ENCODE data around the gene ZFP1. TPM values are rescaled to one million over a fixed set of nuclear protein-coding genes. Genes with fewer than 3 reads are reported as not detected.
A peak's percentile ranks its signal among the peaks of the same experiment; 100 is the strongest.

Gene ZFP1
- polyA plus RNA-seq, 2 of the 4 experiments (the other 2 are of a cell fraction) = 14.4 to 16.1 TPM

DNA sequence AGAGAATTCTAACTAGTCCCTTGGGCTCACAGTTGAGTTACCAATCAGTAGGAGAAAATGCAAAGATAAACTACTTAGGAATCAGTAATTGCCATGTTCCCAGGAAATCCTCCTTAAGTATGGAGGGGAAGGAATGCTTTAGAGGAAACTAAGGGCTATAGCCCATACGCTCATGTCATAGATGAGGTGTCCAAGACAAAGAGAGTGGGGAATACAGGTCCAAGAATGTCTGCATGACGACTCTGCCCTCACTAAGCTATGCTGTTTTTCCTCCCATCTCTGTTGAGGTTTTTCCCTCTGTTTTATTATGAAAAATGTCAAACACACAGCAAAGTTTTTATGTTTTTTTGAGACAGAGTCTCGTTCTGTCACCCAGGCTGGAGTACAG is 47.7 kb upstream of the ZFP1 start:
- Histone ChIP-seq H3K4me2 (no peak overlapping the region), H3K4me1 (no peaks in the 10 kb centered on the region), H3K9me3 (no peaks in the 10 kb centered on the region), H3K4me3 (no peak overlapping the region), H3K27ac (0 out of 6 replicates have a peak overlapping the region, but pooled peaks of 1 of the 2 experiments have one; percentile 0)
- TF ChIP-seq FOSL2 (IDR thresholded peaks at IDR 0.05) = no peak
- TF ChIP-seq FOSL2 (CRISPR knock-in tag; IDR thresholded peaks at IDR 0.05) = no peak
- no peak for TF ChIP-seq JUNB (IDR thresholded peaks at IDR 0.05)
- TF ChIP-seq HOXB5 (CRISPR knock-in tag; IDR thresholded peaks at IDR 0.05) = no peak
- TF ChIP-seq, protein P1, sequence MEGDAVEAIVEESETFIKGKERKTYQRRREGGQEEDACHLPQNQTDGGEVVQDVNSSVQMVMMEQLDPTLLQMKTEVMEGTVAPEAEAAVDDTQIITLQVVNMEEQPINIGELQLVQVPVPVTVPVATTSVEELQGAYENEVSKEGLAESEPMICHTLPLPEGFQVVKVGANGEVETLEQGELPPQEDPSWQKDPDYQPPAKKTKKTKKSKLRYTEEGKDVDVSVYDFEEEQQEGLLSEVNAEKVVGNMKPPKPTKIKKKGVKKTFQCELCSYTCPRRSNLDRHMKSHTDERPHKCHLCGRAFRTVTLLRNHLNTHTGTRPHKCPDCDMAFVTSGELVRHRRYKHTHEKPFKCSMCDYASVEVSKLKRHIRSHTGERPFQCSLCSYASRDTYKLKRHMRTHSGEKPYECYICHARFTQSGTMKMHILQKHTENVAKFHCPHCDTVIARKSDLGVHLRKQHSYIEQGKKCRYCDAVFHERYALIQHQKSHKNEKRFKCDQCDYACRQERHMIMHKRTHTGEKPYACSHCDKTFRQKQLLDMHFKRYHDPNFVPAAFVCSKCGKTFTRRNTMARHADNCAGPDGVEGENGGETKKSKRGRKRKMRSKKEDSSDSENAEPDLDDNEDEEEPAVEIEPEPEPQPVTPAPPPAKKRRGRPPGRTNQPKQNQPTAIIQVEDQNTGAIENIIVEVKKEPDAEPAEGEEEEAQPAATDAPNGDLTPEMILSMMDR (IDR thresholded peaks at IDR 0.05) = no peak
- TF ChIP-seq HOXA7 (CRISPR knock-in tag; IDR thresholded peaks at IDR 0.05) = no peak
- TF ChIP-seq MAZ (IDR thresholded peaks at IDR 0.05; ENCODE audit: borderline replicate concordance, low read depth, low read length) = no peak
- TF ChIP-seq HES2 (IDR thresholded peaks at IDR 0.05) = no peak
- no peak for TF ChIP-seq RFX5 (IDR thresholded peaks at IDR 0.05)
- TF ChIP-seq ZNF302 (CRISPR knock-in tag; IDR thresholded peaks at IDR 0.05) = no peak
- TF ChIP-seq ZC3H11A (IDR thresholded peaks at IDR 0.05) = no peak
- TF ChIP-seq CHD2 (IDR thresholded peaks at IDR 0.05; ENCODE audit: low read length, partially characterized antibody) = no peak
- TF ChIP-seq PHF8 (IDR thresholded peaks at IDR 0.05; ENCODE audit: borderline replicate concordance, low read depth) = no peak
- TF ChIP-seq, protein P2, sequence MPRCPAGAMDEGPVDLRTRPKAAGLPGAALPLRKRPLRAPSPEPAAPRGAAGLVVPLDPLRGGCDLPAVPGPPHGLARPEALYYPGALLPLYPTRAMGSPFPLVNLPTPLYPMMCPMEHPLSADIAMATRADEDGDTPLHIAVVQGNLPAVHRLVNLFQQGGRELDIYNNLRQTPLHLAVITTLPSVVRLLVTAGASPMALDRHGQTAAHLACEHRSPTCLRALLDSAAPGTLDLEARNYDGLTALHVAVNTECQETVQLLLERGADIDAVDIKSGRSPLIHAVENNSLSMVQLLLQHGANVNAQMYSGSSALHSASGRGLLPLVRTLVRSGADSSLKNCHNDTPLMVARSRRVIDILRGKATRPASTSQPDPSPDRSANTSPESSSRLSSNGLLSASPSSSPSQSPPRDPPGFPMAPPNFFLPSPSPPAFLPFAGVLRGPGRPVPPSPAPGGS (IDR thresholded peaks at IDR 0.05) = no peak
- FAIRE-seq (no peak), DNase-seq (ENCODE audit: low read depth in 1 of 2, low spot score in 1 of 2) (no peak), ATAC-seq (no peak)
- ChIA-PET POLR2A (no interaction called here), CTCF (interaction anchor here (1.6 to 11.3 kb wide), 3 partner anchors 11 to 102 kb away, joined by 4 to 69 read pairs (median 13); partner anchors contain the start of gene ZNRF1)
- 88% methylated on average over 3 of the region's 3 CpGs for WGBS (ENCODE audit: missing lambda C conversion rate)

DNA sequence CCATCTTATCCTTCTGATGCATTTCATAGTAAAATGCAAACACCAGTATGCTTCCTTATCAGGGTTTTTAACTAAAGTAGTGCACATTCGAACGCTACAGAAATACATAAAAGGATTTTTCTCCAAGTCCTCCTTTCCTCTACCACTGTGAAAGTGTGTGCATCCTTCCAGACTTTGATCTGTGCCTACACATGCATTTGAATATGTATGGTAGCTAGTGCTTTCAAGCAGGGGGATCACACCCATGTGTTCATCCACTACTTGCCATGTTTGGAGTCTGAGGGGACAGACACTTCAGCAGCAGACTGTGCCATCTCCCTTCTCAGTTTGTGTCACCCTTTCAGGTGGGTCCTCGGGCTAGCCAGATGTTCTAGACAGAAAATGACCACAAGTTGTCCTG is 46.7 kb upstream of the ZFP1 start:
- H3K9me3 ChIP-seq = no peaks in the 10 kb centered on the region
- no peak for DNase-seq (ENCODE audit: low read depth in 1 of 2, low spot score in 1 of 2)
- no peak overlapping the region for H3K27ac ChIP-seq
- ChIA-PET POLR2A (no interaction called here), CTCF (interaction anchor here (1.6 to 11.3 kb wide), 3 partner anchors 10 to 103 kb away, joined by 4 to 69 read pairs (median 13); partner anchors contain the start of gene ZNRF1)
- no peak overlapping the region for H3K4me2 ChIP-seq
- WGBS (ENCODE audit: missing lambda C conversion rate) = 92% methylated on average over 3 of the region's 3 CpGs
- no peak overlapping the region for H3K4me3 ChIP-seq
- no peaks in the 10 kb centered on the region for H3K4me1 ChIP-seq
- ATAC-seq = no peak
- FAIRE-seq = no peak
- TF ChIP-seq ZFP36 (IDR thresholded peaks at IDR 0.05; ENCODE audit: borderline replicate concordance, partially characterized antibody) (no peak), HOXB5 (CRISPR knock-in tag; IDR thresholded peaks at IDR 0.05) (no peak), RAD21 (conservative IDR thresholded peaks at IDR 0.05 in 1 of 2, IDR thresholded peaks at IDR 0.05 in 1 of 2) (no peak), KDM1A (IDR thresholded peaks at IDR 0.05; ENCODE audit: low read depth) (no peak), CBX2 (IDR thresholded peaks at IDR 0.05; ENCODE audit: borderline replicate concordance, low read depth) (no peak), MAZ (IDR thresholded peaks at IDR 0.05; ENCODE audit: borderline replicate concordance, low read depth, low read length) (no peak), ZC3H11A (IDR thresholded peaks at IDR 0.05) (no peak), POLR2AphosphoS2 (conservative IDR thresholded peaks at IDR 0.05; ENCODE audit: low read length) (no peak), KDM5A (IDR thresholded peaks at IDR 0.05) (no peak), ELK1 (IDR thresholded peaks at IDR 0.05; ENCODE audit: low read depth, low read length) (no peak)
- TF ChIP-seq, protein P3, sequence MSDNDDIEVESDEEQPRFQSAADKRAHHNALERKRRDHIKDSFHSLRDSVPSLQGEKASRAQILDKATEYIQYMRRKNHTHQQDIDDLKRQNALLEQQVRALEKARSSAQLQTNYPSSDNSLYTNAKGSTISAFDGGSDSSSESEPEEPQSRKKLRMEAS (IDR thresholded peaks at IDR 0.05) = no peak
- TF ChIP-seq, protein P1 (IDR thresholded peaks at IDR 0.05) = no peak
- TF ChIP-seq, protein P4, sequence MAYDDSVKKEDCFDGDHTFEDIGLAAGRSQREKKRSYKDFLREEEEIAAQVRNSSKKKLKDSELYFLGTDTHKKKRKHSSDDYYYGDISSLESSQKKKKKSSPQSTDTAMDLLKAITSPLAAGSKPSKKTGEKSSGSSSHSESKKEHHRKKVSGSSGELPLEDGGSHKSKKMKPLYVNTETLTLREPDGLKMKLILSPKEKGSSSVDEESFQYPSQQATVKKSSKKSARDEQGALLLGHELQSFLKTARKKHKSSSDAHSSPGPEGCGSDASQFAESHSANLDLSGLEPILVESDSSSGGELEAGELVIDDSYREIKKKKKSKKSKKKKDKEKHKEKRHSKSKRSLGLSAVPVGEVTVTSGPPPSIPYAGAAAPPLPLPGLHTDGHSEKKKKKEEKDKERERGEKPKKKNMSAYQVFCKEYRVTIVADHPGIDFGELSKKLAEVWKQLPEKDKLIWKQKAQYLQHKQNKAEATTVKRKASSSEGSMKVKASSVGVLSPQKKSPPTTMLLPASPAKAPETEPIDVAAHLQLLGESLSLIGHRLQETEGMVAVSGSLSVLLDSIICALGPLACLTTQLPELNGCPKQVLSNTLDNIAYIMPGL (CRISPR knock-in tag; IDR thresholded peaks at IDR 0.05; ENCODE audit: borderline replicate concordance) = no peak

All from A549 (cell line).